Gastroesophageal sphincter (tissue), 4 donors: Measurements from ENCODE around the gene FGD1. TPM values are rescaled to one million over a fixed set of nuclear protein-coding genes. Genes with fewer than 3 reads are reported as not detected.
"Not testable (repeated sequence)": the region's sequence is repeated elsewhere in the genome, so short reads cannot be mapped to it uniquely, and the experiment has no call there.

ENCODE experiments used
- ATAC-seq: fragments of 150-250 bp; one replicate; pipeline ENCODE4 v1.9.1; 2016; ENCODE audit warnings: mild to moderate bottlenecking, moderate library complexity
- H3K27ac ChIP-seq, 4 donors: fragments of 200-600 bp; sonication (generic) in 3 of 4; 1 replicate in 3 of 4; 2 replicates in 1 of 4; pipeline ENCODE4 v1.5.1; 2016 to 2019
- H3K27me3 ChIP-seq: fragments of 200-600 bp; sonication (generic); one replicate; pipeline ENCODE4 v1.5.1; 2019
- H3K36me3 ChIP-seq, 2 donors: fragments of 200-600 bp; sonication (generic); one replicate each; pipeline ENCODE4 v1.5.1; 2019; ENCODE audit warnings: control low read depth in 1 of 2
- H3K4me1 ChIP-seq, 3 donors: fragments of 200-600 bp; sonication (generic); 1 replicate in 2 of 3; 2 replicates in 1 of 3; pipeline ENCODE4 v1.5.1; 2016 to 2019; ENCODE audit warnings: control low read depth in 2 of 3
- H3K4me3 ChIP-seq, 2 donors: fragments of 200-600 bp; sonication (generic); one replicate each; pipeline ENCODE4 v1.5.1; 2019; ENCODE audit warnings: mild to moderate bottlenecking in 1 of 2, moderate library complexity in 1 of 2
- H3K9me3 ChIP-seq, 3 donors: fragments of 200-600 bp; sonication (generic); one replicate each; pipeline ENCODE4 v1.5.1; 2017 to 2019; ENCODE audit warnings: control low read depth in 2 of 3
- CTCF ChIP-seq, 4 experiments: fragments of 200-600 bp in 2 of 4; fragments of 450-650 bp in 2 of 4; sonication (generic) in 1 of 4; IDR thresholded peaks; one replicate each; pipeline ENCODE4 v1.5.1; 2017 to 2019; ENCODE audit warnings: antibody characterized with exemption in 4 of 4, mild to moderate bottlenecking in 2 of 4, moderate library complexity in 2 of 4
- EP300 ChIP-seq: sonication (generic); formaldehyde crosslinking; IDR thresholded peaks from one replicate; pipeline ENCODE4 v1.6.1; 2017; ENCODE audit warnings: antibody characterized with exemption, mild to moderate bottlenecking
- POLR2A ChIP-seq, 2 donors: fragments of 450-650 bp; IDR thresholded peaks; one replicate each; pipeline ENCODE4 v1.6.1; 2017; ENCODE audit warnings: antibody characterized with exemption in 2 of 2, mild to moderate bottlenecking in 2 of 2, moderate library complexity in 1 of 2
- POLR2AphosphoS5 ChIP-seq: sonication (generic); formaldehyde crosslinking; IDR thresholded peaks from one replicate; pipeline ENCODE4 v1.6.1; 2017; ENCODE audit warnings: antibody characterized with exemption
- WGBS, 2 donors: methylation state at CpG; one replicate each; pipeline ENCODE4 v1.1.5; 2018; ENCODE audit warnings: low coverage in 1 of 2; 5-methylcytosine and 5-hydroxymethylcytosine counted together
- total RNA-seq, 4 donors: library from RNA; depleted of rRNA; stranded (reverse); fragments of >200 nt; gene quantifications; one replicate each; pipeline ENCODE4 v1.1.0, GENCODE V29; 2016

Gene FGD1
- total RNA-seq, 4 donors from 2014 or later, result 4.2 to 12.0 (median 7.2) TPM

GRCh38 chrX:54494989-54495813 is 833 bp downstream of the FGD1 start:
- Histone ChIP-seq H3K27me3 (no peaks in the 10 kb centered on the region), H3K36me3 (no peaks in the 10 kb centered on the region), H3K4me3 (peak overlapping the region; percentile 44 to 76), H3K9me3 (no peaks in the 10 kb centered on the region), H3K27ac (peak overlapping the region; percentile 10 to 86 (median 82)), H3K4me1 (peaks cover 0 to 44% (median 0%) of the 10 kb centered on the region in 3 donors)
- WGBS, 2 donors, result 63% methylated on average over 8 of the region's 86 CpGs; no CpG with 5 or more reads in 1 of the 2 donors
- TF ChIP-seq CTCF (IDR thresholded peaks at IDR 0.05), result no peak
- TF ChIP-seq EP300, result no peak
- ATAC-seq, result no peak

GRCh38 chrX:54494166-54494988 is 1.7 kb downstream of the FGD1 start:
- Histone ChIP-seq H3K4me1 (peaks cover 0 to 44% (median 0%) of the 10 kb centered on the region in 3 donors), H3K27ac (peak overlapping the region in 3 of 4 donors; percentile 79 to 86 (median 84)), H3K4me3 (peak overlapping the region; percentile 44 to 76), H3K36me3 (no peaks in the 10 kb centered on the region), H3K27me3 (no peaks in the 10 kb centered on the region), H3K9me3 (no peaks in the 10 kb centered on the region)
- ATAC-seq, result no peak
- WGBS, 2 donors, result 19 to 30% methylated on average over 3 to 7 of the region's 10 CpGs
- TF ChIP-seq POLR2A (IDR thresholded peaks at IDR 0.05) (no peak), CTCF (IDR thresholded peaks at IDR 0.05) (no peak), EP300 (no peak), POLR2AphosphoS5 (no peak)

- Histone ChIP-seq H3K4me3 (no peak overlapping the region), H3K36me3 (no peaks in the 10 kb centered on the region), H3K9me3 (no peaks in the 10 kb centered on the region), H3K27ac (peak overlapping the region in 1 of 4 donors; percentile 6), H3K4me1 (peaks cover 0 to 44% (median 0%) of the 10 kb centered on the region in 3 donors), H3K27me3 (no peaks in the 10 kb centered on the region)
- WGBS, 2 donors, result 41% methylated on average over 5 of the region's 6 CpGs; no CpG with 5 or more reads in 1 of the 2 donors
- TF ChIP-seq CTCF (IDR thresholded peaks at IDR 0.05) (no peak), POLR2AphosphoS5 (no peak), POLR2A (IDR thresholded peaks at IDR 0.05) (no peak), EP300 (no peak)
- no peak for ATAC-seq
These were observed 3.7 kb downstream of the FGD1 start for GRCh38 chrX:54492340-54492739.

GRCh38 chrX:54489819-54490218 is 6.2 kb downstream of the FGD1 start:
- 77 to 85% methylated on average over 4 to 5 of the region's 5 CpGs for WGBS, 2 donors
- H3K4me1 ChIP-seq, result peaks cover 0 to 40% (median 0%) of the 10 kb centered on the region in 3 donors
- not testable (repeated sequence) for ATAC-seq, H3K27me3 ChIP-seq, H3K27ac ChIP-seq, H3K4me3 ChIP-seq, H3K36me3 ChIP-seq, H3K9me3 ChIP-seq

- Histone ChIP-seq H3K27me3 (no peaks in the 10 kb centered on the region), H3K4me1 (peaks cover 0 to 39% (median 0%) of the 10 kb centered on the region in 3 donors), H3K36me3 (no peaks in the 10 kb centered on the region), H3K27ac (peak overlapping the region in 2 of 4 donors; percentile 66 to 73), H3K4me3 (no peak overlapping the region), H3K9me3 (no peaks in the 10 kb centered on the region)
- WGBS, 2 donors, result 67% methylated on average over 1 of the region's 3 CpGs; no CpG with 5 or more reads in 1 of the 2 donors
- TF ChIP-seq CTCF (IDR thresholded peaks at IDR 0.05) (no peak), POLR2A (IDR thresholded peaks at IDR 0.05) (no peak), EP300 (no peak), POLR2AphosphoS5 (no peak)
- ATAC-seq, result no peak
These were observed 11.4 kb downstream of the FGD1 start for GRCh38 chrX:54484666-54485065.
